GM12878 (cell line): ENCODE measurements around the gene PATE4. TPM values are rescaled to one million over a fixed set of nuclear protein-coding genes. Genes with fewer than 3 reads are reported as not detected.

Experiments
- ATAC-seq: fragments of 200-7000 bp; cut with Tn5 transposase; 3 replicates; pipeline ENCODE4 v1.9.1; 2020; ENCODE audit warnings: mild to moderate bottlenecking, moderate library complexity
- BruUV-seq: library from RNA; stranded (reverse); fragments of 400-500 nt; replicated peaks from 2 replicates; lab custom pipeline; 2021; lab: Mats Ljungman, UMichigan
- CTCF ChIA-PET: fragments of 300-600 bp; sonication (Branson Sonifier 250); formaldehyde crosslinking; extraction: SDS; loops from one replicate; lab custom pipeline; 2021; ENCODE audit warnings: inconsistent platforms; lab: Yijun Ruan, JAX
- POLR2A ChIA-PET: fragments of 350-600 bp; formaldehyde crosslinking; extraction: SDS; loops from one replicate; lab custom pipeline; 2021; ENCODE audit warnings: inconsistent platforms; lab: Charles Lee
- RAD21 ChIA-PET: fragments of 300-600 bp; sonication (Branson Sonifier 250); formaldehyde crosslinking; loops from one replicate; lab custom pipeline; 2023; ENCODE audit warnings: antibody characterized with exemption; ENCODE audit not compliant: unreplicated experiment; lab: Charles Lee
- SMC1A ChIA-PET: fragments of 300-600 bp; sonication (Branson Sonifier 250); formaldehyde crosslinking; loops from one replicate; lab custom pipeline; 2023; ENCODE audit not compliant: unreplicated experiment, uncharacterized antibody; lab: Charles Lee
- DNase-seq: peaks from one replicate; pipeline ENCODE4 v3.0.0-alpha.2; 2011; ENCODE audit warnings: low read depth, low spot score
- FAIRE-seq: peaks from 3 replicates; lab custom pipeline; 2011; peaks lifted over from hg19 to GRCh38; lab: Jason Lieb, UNC
- H2AFZ ChIP-seq: 2 replicates; pipeline ENCODE4 v1.6.0; 2011; ENCODE audit warnings: low read depth, low read length, control low read depth; ENCODE audit not compliant: control insufficient read depth
- H3K27ac ChIP-seq: 2 replicates; pipeline ENCODE4 v1.5.1; 2011; ENCODE audit warnings: control low read depth; ENCODE audit not compliant: control insufficient read depth, insufficient read depth
- H3K27me3 ChIP-seq, 2 experiments: replicated peaks in 1 of 2; 2 replicates each; pipeline versions ENCODE4 v1.6.0 to v1.6.1; 2011; ENCODE audit warnings: low read length in 1 of 2; ENCODE audit not compliant: control insufficient read depth in 2 of 2, insufficient read depth in 2 of 2
- H3K36me3 ChIP-seq, 2 experiments: 2 replicates each; pipeline ENCODE4 v1.5.1; 2011; ENCODE audit warnings: low read length in 1 of 2; ENCODE audit not compliant: control insufficient read depth in 2 of 2, insufficient read depth in 2 of 2
- H3K4me1 ChIP-seq: 2 replicates; pipeline ENCODE4 v1.6.1; 2011; ENCODE audit warnings: mild to moderate bottlenecking, low read length, moderate library complexity, mixed read lengths; ENCODE audit not compliant: control insufficient read depth, insufficient read depth
- H3K4me2 ChIP-seq: 2 replicates; pipeline ENCODE4 v1.6.0; 2011; ENCODE audit warnings: control low read depth; ENCODE audit not compliant: control insufficient read depth, insufficient read depth
- H3K4me3 ChIP-seq: fragments of 200-600 bp; sonication (generic); 2 replicates; pipeline ENCODE4 v1.5.1; 2016
- H3K79me2 ChIP-seq: 2 replicates; pipeline ENCODE4 v1.6.0; 2011; ENCODE audit warnings: low read length; ENCODE audit not compliant: control insufficient read depth, insufficient read depth
- H3K9ac ChIP-seq: 2 replicates; pipeline ENCODE4 v1.8.0; 2011; ENCODE audit warnings: low read length, control low read depth, mixed read lengths; ENCODE audit not compliant: control insufficient read depth, insufficient read depth
- H3K9me3 ChIP-seq: replicated peaks from 3 replicates; pipeline ENCODE4 v1.5.1; 2011; ENCODE audit warnings: mild to moderate bottlenecking, low read length; ENCODE audit not compliant: control insufficient read depth, insufficient read depth
- H4K20me1 ChIP-seq: 2 replicates; pipeline ENCODE4 v1.6.0; 2011; ENCODE audit not compliant: control insufficient read depth, insufficient read depth
- WRNIP1 ChIP-seq: IDR thresholded peaks from 2 replicates; pipeline ENCODE4 v1.6.1; 2011; ENCODE audit warnings: low read depth, low read length, improper control_type of control experiment, borderline replicate concordance
- YBX1 ChIP-seq: fragments of 450-650 bp; IDR thresholded peaks from 2 replicates; pipeline ENCODE4 v1.6.1; 2016; ENCODE audit warnings: antibody characterized with exemption
- whole genome bisulfite sequencing: methylation state at CpG from one replicate; pipeline ENCODE4 v1.1.6; 2016; ENCODE audit warnings: low lambda C conversion rate; ENCODE audit not compliant: insufficient replicate concordance, insufficient coverage; ENCODE audit errors: missing lambda C conversion rate; 5-methylcytosine and 5-hydroxymethylcytosine counted together
- in situ Hi-C: fragments of 300-500 bp; cut with MboI; formaldehyde crosslinking; loops from 9 replicates; pipeline ENCODE4 v1.14.3; 2018; ENCODE audit warnings: mixed read lengths
- intact Hi-C: fragments of 100-400 bp; cut with micrococcal nuclease; formaldehyde crosslinking; loops from one replicate; pipeline ENCODE4 v1.14.2; 2022; ENCODE audit not compliant: unreplicated experiment
- polyA plus RNA-seq, 11 experiments: library from polyadenylated mRNA; depleted of rRNA in 4 of 11; unstranded in 6 of 11; stranded (reverse) in 5 of 11; fragments of >200 nt; fragmentation: Nextera tagmentation in 4 of 11; fragmentation: Illumina TruSeq in 1 of 11; extraction: Ambion mirVana in 4 of 11; extraction: Trizol in 1 of 11; gene quantifications; 1 replicate in 1 of 11; 2 replicates in 10 of 11; pipeline versions ENCODE4 v1.2.1 to v1.2.3, GENCODE V29; 2011 to 2016; ENCODE audit warnings: inconsistent platforms in 2 of 11, missing spikeins in 2 of 11, low read depth in 1 of 11
- total RNA-seq, 4 experiments: library from RNA; depleted of rRNA in 3 of 4; stranded (reverse); fragments of >200 nt in 3 of 4; fragmentation: Illumina TruSeq in 1 of 4; extraction: Trizol in 1 of 4; gene quantifications; 2 replicates each; pipeline versions ENCODE4 v1.2.1 to v1.2.3, GENCODE V29; 2013 to 2021
- TF ChIP-seq, protein P1 (sequence below): fragments of 450-650 bp; IDR thresholded peaks from 2 replicates; pipeline ENCODE4 v1.6.1; 2018; ENCODE audit warnings: borderline replicate concordance, mild to moderate bottlenecking; ENCODE audit not compliant: partially characterized antibody

The PATE4 gene
- total and polyA plus RNA-seq, 10 of the 15 experiments (the other 5 are each of a cell fraction or from before 2014, with no cell fraction given): 0.17 TPM; not detected in 9

DNA sequence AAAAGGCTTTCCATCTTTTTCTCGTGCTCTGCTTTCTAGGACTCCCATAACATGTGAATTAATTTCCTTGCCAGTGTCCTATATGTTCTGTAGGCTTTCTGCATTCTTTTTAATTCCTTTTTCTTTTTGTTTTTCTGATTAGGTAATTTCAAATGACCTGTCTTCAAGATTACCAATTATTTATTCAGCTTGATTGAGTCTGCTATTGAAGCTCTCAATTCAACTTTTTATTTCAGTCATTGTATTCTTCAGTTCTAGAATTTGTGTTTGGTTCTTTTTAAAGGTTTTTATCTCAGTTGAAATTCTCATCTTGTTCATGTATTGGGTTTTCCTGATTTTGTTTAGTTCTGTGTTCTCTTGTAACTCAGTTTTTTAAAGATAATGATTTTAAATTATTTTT lies 30.7 kb upstream of the PATE4 start (continued):
- no peak for TF ChIP-seq YBX1

DNA sequence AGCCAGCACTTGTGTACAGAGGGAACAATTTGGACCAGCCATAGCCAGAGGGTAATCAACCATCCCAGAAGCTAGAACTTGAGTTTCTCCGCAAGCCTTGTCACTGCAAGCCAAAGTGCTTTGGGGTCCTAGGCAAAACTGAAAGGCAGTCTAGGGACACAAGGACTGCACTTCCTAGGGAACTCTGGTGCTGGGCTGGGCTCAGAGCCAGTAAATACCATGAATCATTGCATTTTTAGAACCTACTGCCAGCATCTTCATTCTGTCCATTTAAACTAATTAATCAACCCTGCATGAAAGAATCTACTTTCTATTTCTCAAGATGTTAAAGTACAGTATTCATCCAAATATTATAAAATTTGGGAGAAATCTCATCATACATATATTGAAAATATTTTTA lies 25.2 kb upstream of the PATE4 start:
- no peak for ATAC-seq
- ChIA-PET RAD21 (no interaction called here), POLR2A (no interaction called here), CTCF (no interaction called here), SMC1A (no interaction called here)
- DNase-seq: no peak
- BruUV-seq: no TSS peak
- WGBS: 100% methylated on average over 1 of the region's 1 CpG
- H3K27ac ChIP-seq: no peak overlapping the region
- H3K27me3 ChIP-seq: no peaks in the 10 kb centered on the region
- H3K4me1 ChIP-seq: no peaks in the 10 kb centered on the region
- intact Hi-C loops: no loop called here
- H2AFZ ChIP-seq: no peak overlapping the region
- H3K36me3 ChIP-seq: no peaks in the 10 kb centered on the region
- H4K20me1 ChIP-seq: no peaks in the 10 kb centered on the region
- TF ChIP-seq, protein P1, sequence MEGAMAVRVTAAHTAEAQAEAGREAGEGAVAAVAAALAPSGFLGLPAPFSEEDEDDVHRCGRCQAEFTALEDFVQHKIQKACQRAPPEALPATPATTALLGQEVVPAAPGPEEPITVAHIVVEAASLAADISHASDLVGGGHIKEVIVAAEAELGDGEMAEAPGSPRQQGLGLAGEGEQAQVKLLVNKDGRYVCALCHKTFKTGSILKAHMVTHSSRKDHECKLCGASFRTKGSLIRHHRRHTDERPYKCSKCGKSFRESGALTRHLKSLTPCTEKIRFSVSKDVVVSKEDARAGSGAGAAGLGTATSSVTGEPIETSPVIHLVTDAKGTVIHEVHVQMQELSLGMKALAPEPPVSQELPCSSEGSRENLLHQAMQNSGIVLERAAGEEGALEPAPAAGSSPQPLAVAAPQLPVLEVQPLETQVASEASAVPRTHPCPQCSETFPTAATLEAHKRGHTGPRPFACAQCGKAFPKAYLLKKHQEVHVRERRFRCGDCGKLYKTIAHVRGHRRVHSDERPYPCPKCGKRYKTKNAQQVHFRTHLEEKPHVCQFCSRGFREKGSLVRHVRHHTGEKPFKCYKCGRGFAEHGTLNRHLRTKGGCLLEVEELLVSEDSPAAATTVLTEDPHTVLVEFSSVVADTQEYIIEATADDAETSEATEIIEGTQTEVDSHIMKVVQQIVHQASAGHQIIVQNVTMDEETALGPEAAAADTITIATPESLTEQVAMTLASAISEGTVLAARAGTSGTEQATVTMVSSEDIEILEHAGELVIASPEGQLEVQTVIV: no peak
- no peak for TF ChIP-seq WRNIP1
- H3K4me2 ChIP-seq: no peak overlapping the region
- H3K9ac ChIP-seq: no peak overlapping the region
- H3K4me3 ChIP-seq: no peak overlapping the region
- in situ Hi-C loops: no loop called here
- no peaks in the 10 kb centered on the region for H3K79me2 ChIP-seq
- H3K9me3 ChIP-seq: peaks cover 2% of the 10 kb centered on the region; the same call in 1 of the 3 replicates
- no peak for FAIRE-seq
